Stromal cell of bone marrow (primary cell): ENCODE results near the gene ZNF611.
"Not testable (repeated sequence)": the region's sequence is repeated elsewhere in the genome, so short reads cannot be mapped to it uniquely, and the experiment has no call there.

Source experiments
- DNase-seq: peaks from one replicate; pipeline ENCODE4 v3.0.0-alpha.2; 2012; ENCODE audit warnings: low read depth

Gene ZNF611

GRCh38 chr19:52679598-52679997 is 55.2 kb downstream of the ZNF611 start:
- DNase-seq = no peak

- not testable (repeated sequence) for DNase-seq
Observed at GRCh38 chr19:52675239-52675638, 59.6 kb downstream of the ZNF611 start.

- DNase-seq = peak; percentile 8
Observed at GRCh38 chr19:52673014-52673413, 61.8 kb downstream of the ZNF611 start.

DNA sequence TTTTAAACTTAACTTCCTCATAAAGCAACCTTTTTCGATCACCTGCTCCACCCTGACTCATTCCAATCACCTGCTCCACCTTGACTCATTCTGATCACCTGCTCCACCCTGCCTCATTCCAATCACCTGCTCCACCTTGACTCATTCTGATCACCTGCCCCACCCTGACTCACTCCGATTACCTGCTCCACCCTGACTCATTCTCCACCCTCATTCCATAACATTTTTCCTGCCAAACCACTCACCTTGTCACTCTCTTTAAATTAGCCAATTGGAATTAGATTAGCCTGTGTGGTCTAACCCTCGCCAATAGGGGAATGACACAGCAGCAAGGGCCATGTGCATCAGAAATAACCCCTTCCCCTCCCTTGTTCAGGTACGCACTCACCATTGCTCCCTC is 64.8 kb downstream of the ZNF611 start:
- DNase-seq = no peak

DNA sequence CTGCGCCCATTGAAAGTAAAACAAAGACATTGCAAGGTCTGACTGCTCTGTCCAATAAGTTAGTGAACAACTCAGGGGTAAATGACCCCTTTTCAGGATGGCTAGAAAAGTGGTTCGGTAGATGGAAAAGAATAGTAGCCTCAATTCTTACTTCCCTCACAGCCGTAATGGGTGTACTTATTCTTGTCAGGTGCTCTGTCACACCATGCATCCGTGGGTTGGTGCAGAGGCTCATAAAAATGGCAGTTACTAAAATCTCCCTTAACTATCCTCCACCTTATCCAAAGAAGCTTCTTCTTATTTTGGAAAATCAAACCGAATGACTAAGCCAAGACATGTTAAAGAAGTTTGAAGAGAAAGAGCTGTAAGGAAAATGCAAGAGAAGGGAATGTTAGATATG is 65.3 kb downstream of the ZNF611 start:
- DNase-seq = no peak

- no peak for DNase-seq
Observed at GRCh38 chr19:52667972-52668371, 66.9 kb downstream of the ZNF611 start.

DNA sequence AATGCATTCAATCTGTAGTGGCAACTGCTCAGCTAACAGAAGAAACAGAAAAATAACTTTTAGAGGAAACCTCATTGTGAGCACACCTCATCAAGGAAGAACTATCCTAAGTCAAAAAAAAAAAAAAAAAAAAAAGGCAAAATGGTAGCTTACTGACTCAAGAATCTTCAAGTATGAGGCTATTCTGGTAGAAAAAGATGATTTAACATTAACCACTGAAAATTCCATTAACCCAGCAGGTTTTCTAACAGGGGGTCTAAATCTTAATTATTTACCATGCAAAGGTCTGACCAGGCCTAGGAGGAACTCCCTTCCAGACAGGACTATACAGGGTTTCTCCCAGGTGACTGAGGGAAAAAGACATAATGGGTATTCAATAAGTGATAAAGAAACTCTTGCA is 68.3 kb downstream of the ZNF611 start:
- no peak for DNase-seq

GRCh38 chr19:52665529-52665928 is 69.3 kb downstream of the ZNF611 start:
- DNase-seq = no peak

GRCh38 chr19:52665027-52665426 is 69.8 kb downstream of the ZNF611 start:
- no peak for DNase-seq

DNA sequence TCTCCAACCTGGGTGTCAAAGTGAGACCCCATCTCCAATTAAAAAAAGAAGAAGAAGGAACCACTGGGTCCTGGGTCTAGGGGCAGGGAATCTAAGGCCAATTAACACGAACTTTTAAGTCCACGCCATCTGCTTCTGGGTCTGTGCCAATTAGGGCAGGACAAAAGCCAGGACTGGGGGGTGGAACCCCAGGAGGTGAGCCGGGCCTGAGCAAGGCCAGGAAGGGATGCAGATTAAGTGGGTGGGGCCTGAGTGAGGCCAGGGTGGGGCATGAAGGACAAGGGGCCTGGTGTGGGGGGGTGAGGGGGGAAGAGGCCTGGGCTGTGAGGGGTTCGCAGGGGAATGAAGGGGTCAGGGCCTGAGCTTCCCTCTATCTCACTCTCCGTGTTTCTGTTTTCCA is 70.4 kb downstream of the ZNF611 start:
- no peak for DNase-seq

DNA sequence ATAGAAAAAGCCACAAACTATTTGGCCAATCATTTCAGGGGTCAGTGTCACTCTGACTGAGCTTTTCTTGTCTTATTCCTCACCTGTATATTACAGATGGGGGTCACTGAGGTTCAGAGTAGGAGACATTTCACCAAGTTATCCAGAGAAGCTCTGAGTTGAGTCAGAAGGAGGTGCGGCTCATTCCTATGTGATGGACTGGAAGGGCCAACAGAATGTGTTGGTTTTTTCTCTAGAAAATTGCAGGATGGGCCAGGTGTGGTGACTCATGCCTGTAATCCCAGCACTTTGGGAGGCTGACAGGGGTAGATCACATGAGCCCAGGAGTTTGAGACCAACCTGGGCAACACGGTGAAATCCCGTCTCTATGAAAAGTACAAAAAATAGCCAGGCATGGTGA is 72.2 kb downstream of the ZNF611 start:
- no peak for DNase-seq

DNA sequence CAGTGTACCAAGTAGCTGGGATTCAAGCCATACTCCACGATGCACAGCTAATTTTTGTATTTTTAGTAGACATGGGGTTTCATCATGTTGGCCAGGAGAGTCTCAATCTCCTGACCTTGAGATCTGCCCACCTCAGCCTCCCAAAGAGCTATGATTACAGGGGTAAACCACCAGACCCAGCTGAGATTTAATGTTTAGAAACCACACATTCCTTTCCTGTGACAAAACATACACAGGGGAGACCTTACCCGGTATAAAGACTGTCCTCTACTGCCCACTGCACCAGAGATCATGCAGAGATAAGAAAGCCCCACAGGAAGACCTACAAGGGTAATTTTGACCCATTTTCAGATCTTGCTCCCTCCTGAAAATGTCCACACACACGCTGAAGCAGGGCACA is 73.9 kb downstream of the ZNF611 start:
- DNase-seq = no peak

GRCh38 chr19:52659013-52659412 is 75.8 kb downstream of the ZNF611 start:
- DNase-seq = no peak

- DNase-seq = no peak
Observed at GRCh38 chr19:52658595-52658994, 76.2 kb downstream of the ZNF611 start.

DNA sequence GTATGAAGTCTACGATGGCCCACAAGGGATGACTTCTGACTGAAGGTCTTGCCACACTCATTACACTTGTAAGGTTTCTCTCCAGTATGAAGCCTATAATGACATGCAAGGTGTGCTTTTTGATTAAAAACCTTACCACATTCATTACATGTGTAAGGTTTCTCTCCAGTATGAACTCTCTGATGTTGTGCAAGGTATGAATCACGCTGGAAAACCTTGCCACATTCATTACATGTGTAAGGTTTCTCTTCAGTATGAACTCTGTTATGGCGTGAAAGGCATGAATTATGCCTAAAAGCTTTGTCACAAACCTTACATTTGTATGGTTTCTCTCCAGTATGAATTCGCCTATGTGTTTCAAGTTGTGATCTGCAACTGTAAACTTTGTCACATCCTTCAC is 81.7 kb downstream of the ZNF611 start:
- DNase-seq = no peak
